Mucosa of descending colon (tissue), 3 donors: Measurements from ENCODE around the gene TNKS2. TPM values are rescaled to one million over a fixed set of nuclear protein-coding genes. Genes with fewer than 3 reads are reported as not detected.

ENCODE experiments used
- ATAC-seq: fragments of 200-7000 bp; cut with Tn5 transposase; one replicate; pipeline ENCODE4 v1.9.1; 2020; ENCODE audit warnings: mild to moderate bottlenecking, moderate library complexity
- DNase-seq, 3 donors: peaks; one replicate each; pipeline ENCODE4 v3.0.0-alpha.2; 2020
- H3K36me3 ChIP-seq: fragments of 200-600 bp; one replicate; pipeline ENCODE4 v1.8.0; 2021; ENCODE audit warnings: low read depth, mild to moderate bottlenecking
- H3K4me1 ChIP-seq: fragments of 200-600 bp; one replicate; pipeline ENCODE4 v1.8.0; 2021; ENCODE audit warnings: low read depth, mild to moderate bottlenecking
- H3K4me3 ChIP-seq: fragments of 200-600 bp; one replicate; pipeline ENCODE4 v1.8.0; 2021; ENCODE audit warnings: mild to moderate bottlenecking
- H3K9me3 ChIP-seq: fragments of 200-600 bp; one replicate; pipeline ENCODE4 v1.8.0; 2021; ENCODE audit warnings: mild to moderate bottlenecking
- CTCF ChIP-seq: fragments of 200-600 bp; IDR thresholded peaks from one replicate; pipeline ENCODE4 v1.8.0; 2022; ENCODE audit warnings: antibody characterized with exemption, mild to moderate bottlenecking
- intact Hi-C, 2 donors: fragments of 100-400 bp; cut with DNase I in 1 of 2; cut with micrococcal nuclease in 1 of 2; formaldehyde crosslinking; loops; one replicate each; pipeline versions ENCODE4 v1.11.0 to v1.11.1; 2022; cut with DNase I, micrococcal nuclease
- total RNA-seq, 3 donors: library from RNA; stranded (reverse); fragmentation: NEBNext Ultra II Directional in 2 of 3; extraction: Animal tissue kit (Norgen Biotek cat#: 25700) in 2 of 3; gene quantifications; one replicate each; pipeline versions ENCODE4 v1.2.1 to v1.2.4, GENCODE V29; 2021 to 2023
- donor health status: DM: no; HTN: no; CAD: no; lungs with moderate emphysema.
- donor health status: DM: no; HTN: no; CAD: no.
- donor health status: DM: no; HTN: yes; CAD: no.

TNKS2 gene
- total RNA-seq, 3 donors from 2014 or later, result 26.0 to 39.9 (median 26.4) TPM

- no peak overlapping the region for H3K4me3 ChIP-seq
- H3K36me3 ChIP-seq, result no peaks in the 10 kb centered on the region
- intact Hi-C loops, result no loop called here
- no peak for DNase-seq
- no peaks in the 10 kb centered on the region for H3K4me1 ChIP-seq
- ATAC-seq, result no peak
- no peaks in the 10 kb centered on the region for H3K9me3 ChIP-seq
- no peak for TF ChIP-seq CTCF
Measured at GRCh38 chr10:91774571-91774970, 23.7 kb upstream of the TNKS2 start.

DNA sequence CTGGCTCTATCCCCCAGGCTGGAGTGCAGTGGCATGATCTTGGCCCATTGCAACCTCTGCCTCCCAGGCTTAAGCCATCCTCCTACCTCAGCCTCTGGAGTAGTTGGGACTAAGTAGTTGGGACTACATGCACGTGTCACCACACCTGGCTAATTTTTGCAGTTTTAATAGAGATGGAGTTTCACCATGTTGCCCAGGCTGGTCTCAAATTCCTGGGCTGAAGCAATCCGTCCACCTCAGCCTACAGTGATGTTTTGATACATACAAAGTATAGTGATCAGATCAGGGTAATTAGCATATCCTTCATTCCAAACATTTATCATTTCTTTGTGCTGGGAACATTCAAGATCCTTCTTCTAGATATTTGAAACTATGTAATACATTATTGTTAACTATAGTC lies 22.5 kb upstream of the TNKS2 start:
- Histone ChIP-seq H3K36me3 (no peaks in the 10 kb centered on the region), H3K4me3 (no peak overlapping the region), H3K9me3 (no peaks in the 10 kb centered on the region), H3K4me1 (no peaks in the 10 kb centered on the region)
- DNase-seq (no peak), ATAC-seq (no peak)
- intact Hi-C loops, result no loop called here
- TF ChIP-seq CTCF, result no peak

DNA sequence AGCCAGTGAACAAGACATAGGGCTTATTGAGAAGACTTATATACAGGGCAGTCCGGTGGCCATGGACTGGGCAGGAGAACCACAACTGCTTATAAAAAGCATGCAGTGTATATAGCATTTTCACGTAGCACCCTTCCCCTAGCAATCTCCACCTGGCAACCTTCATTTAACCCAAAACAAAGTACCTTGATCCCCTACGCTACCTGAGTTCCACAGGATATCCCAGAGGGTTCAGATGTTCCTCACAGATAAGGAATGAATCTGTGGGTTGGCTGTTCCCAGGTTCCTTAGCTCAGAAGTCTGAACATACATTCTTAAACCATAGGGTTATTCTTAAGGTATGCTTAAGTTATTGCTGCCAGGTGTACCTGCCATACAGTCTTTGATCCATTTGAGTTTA lies 22.0 kb upstream of the TNKS2 start:
- Histone ChIP-seq H3K4me1 (no peaks in the 10 kb centered on the region), H3K36me3 (no peaks in the 10 kb centered on the region), H3K9me3 (no peaks in the 10 kb centered on the region), H3K4me3 (no peak overlapping the region)
- intact Hi-C loops, result no loop called here
- DNase-seq, result no peak
- no peak for TF ChIP-seq CTCF
- no peak for ATAC-seq

- no peak for ATAC-seq
- no peak for DNase-seq
Measured at GRCh38 chr10:91778485-91778884, 19.7 kb upstream of the TNKS2 start.

DNA sequence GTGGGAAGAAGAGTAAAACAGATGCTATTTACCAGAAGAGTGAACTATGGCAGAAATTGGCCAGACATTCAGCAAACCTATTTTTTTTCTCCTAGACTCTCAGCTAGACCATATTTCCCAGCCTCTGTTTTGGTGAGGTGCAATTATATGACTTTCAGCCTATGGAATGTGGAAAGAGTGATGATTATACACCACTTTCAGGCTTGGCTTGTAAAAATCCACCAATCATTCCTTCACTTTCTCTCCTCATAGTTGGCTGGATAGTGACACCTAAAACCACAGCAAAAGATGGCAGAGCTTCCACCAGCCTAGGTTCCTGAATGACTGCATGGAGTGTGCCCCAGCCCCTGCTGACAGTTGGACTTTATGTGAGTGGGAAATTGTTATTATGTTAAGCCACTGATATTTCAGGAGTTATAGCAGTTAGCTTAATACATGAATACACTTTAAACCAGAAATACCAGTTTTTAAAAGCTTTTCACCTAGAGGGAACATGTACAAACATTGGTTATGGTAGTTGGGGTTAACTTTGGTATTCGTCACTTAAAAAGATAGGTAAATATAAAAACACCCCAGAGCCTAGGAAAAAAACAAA lies 19.1 kb upstream of the TNKS2 start:
- DNase-seq, result no peak
- no peaks in the 10 kb centered on the region for H3K36me3 ChIP-seq
- no peak for ATAC-seq

More at GRCh38 chr10:91778485-91778884, 19.7 kb upstream of the TNKS2 start:
- intact Hi-C loops, result no loop called here
- no peaks in the 10 kb centered on the region for H3K9me3 ChIP-seq
- no peak for TF ChIP-seq CTCF
- no peaks in the 10 kb centered on the region for H3K36me3 ChIP-seq
- no peak overlapping the region for H3K4me3 ChIP-seq
- H3K4me1 ChIP-seq, result no peaks in the 10 kb centered on the region

More for the DNA sequence above, 19.1 kb upstream of the TNKS2 start:
- TF ChIP-seq CTCF, result no peak
- intact Hi-C loops, result no loop called here
- no peaks in the 10 kb centered on the region for H3K4me1 ChIP-seq
- H3K9me3 ChIP-seq, result no peaks in the 10 kb centered on the region
- H3K4me3 ChIP-seq, result no peak overlapping the region
